Gastrocnemius medialis (tissue), 4 donors: ENCODE results near the gene ADAM21.
"Not testable (repeated sequence)": the region's sequence is repeated elsewhere in the genome, so short reads cannot be mapped to it uniquely, and the experiment has no call there.

ENCODE experiments used
- POLR2A ChIP-seq, 2 donors: fragments of 450-650 bp; IDR thresholded peaks; one replicate each; pipeline ENCODE4 v1.6.1; 2017; ENCODE audit warnings: antibody characterized with exemption in 2 of 2, mild to moderate bottlenecking in 2 of 2, moderate library complexity in 2 of 2
- TF ChIP-seq, protein P1 (sequence below), 5 experiments: fragments of 450-650 bp in 3 of 5; fragments of 200-600 bp in 2 of 5; sonication (generic) in 2 of 5; IDR thresholded peaks in 4 of 5; conservative IDR thresholded peaks in 1 of 5; 1 replicate in 4 of 5; 2 replicates in 1 of 5; pipeline ENCODE4 v1.5.1; 2016 to 2019; ENCODE audit warnings: antibody characterized with exemption in 5 of 5, mild to moderate bottlenecking in 3 of 5, moderate library complexity in 3 of 5

DNA sequence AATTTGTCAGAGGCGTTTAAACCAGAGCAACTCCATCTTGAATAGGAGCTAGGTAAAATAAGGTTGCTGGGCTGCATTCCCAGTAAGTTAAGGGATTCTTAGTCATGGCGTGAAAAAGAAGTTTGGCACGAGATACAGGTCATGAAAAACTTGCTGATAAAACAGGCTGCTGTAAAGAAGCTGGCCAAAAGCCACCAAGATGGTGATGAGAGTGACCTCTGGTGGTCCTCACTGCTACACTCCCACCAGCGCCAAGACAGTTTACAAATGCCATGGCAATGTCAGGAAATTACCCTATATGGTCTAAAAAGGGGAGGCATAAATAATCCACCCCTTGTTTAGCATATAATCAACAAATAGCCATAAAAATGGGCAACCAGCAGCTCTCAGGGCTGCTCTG lies 48.6 kb upstream of the ADAM21 start:
- TF ChIP-seq, protein P1, sequence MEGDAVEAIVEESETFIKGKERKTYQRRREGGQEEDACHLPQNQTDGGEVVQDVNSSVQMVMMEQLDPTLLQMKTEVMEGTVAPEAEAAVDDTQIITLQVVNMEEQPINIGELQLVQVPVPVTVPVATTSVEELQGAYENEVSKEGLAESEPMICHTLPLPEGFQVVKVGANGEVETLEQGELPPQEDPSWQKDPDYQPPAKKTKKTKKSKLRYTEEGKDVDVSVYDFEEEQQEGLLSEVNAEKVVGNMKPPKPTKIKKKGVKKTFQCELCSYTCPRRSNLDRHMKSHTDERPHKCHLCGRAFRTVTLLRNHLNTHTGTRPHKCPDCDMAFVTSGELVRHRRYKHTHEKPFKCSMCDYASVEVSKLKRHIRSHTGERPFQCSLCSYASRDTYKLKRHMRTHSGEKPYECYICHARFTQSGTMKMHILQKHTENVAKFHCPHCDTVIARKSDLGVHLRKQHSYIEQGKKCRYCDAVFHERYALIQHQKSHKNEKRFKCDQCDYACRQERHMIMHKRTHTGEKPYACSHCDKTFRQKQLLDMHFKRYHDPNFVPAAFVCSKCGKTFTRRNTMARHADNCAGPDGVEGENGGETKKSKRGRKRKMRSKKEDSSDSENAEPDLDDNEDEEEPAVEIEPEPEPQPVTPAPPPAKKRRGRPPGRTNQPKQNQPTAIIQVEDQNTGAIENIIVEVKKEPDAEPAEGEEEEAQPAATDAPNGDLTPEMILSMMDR (IDR thresholded peaks at IDR 0.05 in 4 of 5, conservative IDR thresholded peaks at IDR 0.05 in 1 of 5) = not testable (repeated sequence)
- TF ChIP-seq POLR2A (IDR thresholded peaks at IDR 0.05) = not testable (repeated sequence)
